ENCODE measurements around the gene WDR93. TPM values are rescaled to one million over a fixed set of nuclear protein-coding genes. Genes with fewer than 3 reads are reported as not detected.

WDR93 gene
- total RNA-seq, 1 experiment from 2014 or later = 0.33 TPM

GRCh38 chr15:89740137-89740536, 49.5 kb downstream of the WDR93 start:
- TF ChIP-seq CTCF (IDR thresholded peaks at IDR 0.05; ENCODE audit: unreplicated experiment) = peak; percentile 89
- POLR2A ChIA-PET = interaction anchor here (0.7 to 1.6 kb wide), 6 partner anchors 96 to 403 kb away, joined by 3 to 7 read pairs (median 6); partner anchors contain the start of gene AP3S2
- no peaks in the 10 kb centered on the region for H3K36me3 Mint-ChIP-seq (ENCODE audit: insufficient read depth, unreplicated experiment)

GRCh38 chr15:89743011-89743410, 52.4 kb downstream of the WDR93 start:
- ChIA-PET POLR2A (no interaction called here), CTCF (interaction anchor here (0.9 to 1.6 kb wide), 6 partner anchors 10 to 215 kb away, joined by 3 to 8 read pairs (median 4); no protein-coding TSS in a partner anchor)
- H3K9me3 Mint-ChIP-seq (ENCODE audit: unreplicated experiment) = no peaks in the 10 kb centered on the region
- no peak for DNase-seq (ENCODE audit: unreplicated experiment)
- H3K4me1 Mint-ChIP-seq (ENCODE audit: insufficient read depth, unreplicated experiment) = no peaks in the 10 kb centered on the region
- no peaks in the 10 kb centered on the region for H3K36me3 Mint-ChIP-seq (ENCODE audit: insufficient read depth, unreplicated experiment)
- BruUV-seq (replicated peaks) = no TSS peak
- H3K27ac Mint-ChIP-seq (ENCODE audit: low read depth, unreplicated experiment) = no peak overlapping the region
- intact Hi-C loops (cut with micrococcal nuclease) = no loop called here
- no peaks in the 10 kb centered on the region for H3K27me3 Mint-ChIP-seq (ENCODE audit: insufficient read depth, unreplicated experiment)
- no peak overlapping the region for H3K4me3 Mint-ChIP-seq (ENCODE audit: unreplicated experiment)
- no peak for TF ChIP-seq CTCF (IDR thresholded peaks at IDR 0.05; ENCODE audit: unreplicated experiment)

More at GRCh38 chr15:89740137-89740536, 49.5 kb downstream of the WDR93 start:
- H3K27me3 Mint-ChIP-seq (ENCODE audit: insufficient read depth, unreplicated experiment) = peaks cover 19% of the 10 kb centered on the region
- CTCF ChIA-PET = interaction anchor here (0.5 to 2.1 kb wide), 31 partner anchors 8 to 1087 kb away, joined by 3 to 30 read pairs (median 3); partner anchors contain the start of genes PEX11A and WDR93
- intact Hi-C loops (cut with micrococcal nuclease) = loop anchor here (1.0 to 2.0 kb wide), 3 partner anchors 20 to 347 kb away; no protein-coding TSS in a partner anchor
- peak; percentile 78 for DNase-seq (ENCODE audit: unreplicated experiment)
- H3K4me3 Mint-ChIP-seq (ENCODE audit: unreplicated experiment) = no peak overlapping the region
- H3K4me1 Mint-ChIP-seq (ENCODE audit: insufficient read depth, unreplicated experiment) = no peaks in the 10 kb centered on the region
- H3K9me3 Mint-ChIP-seq (ENCODE audit: unreplicated experiment) = no peaks in the 10 kb centered on the region
- no TSS peak for BruUV-seq (replicated peaks)
- no peak overlapping the region for H3K27ac Mint-ChIP-seq (ENCODE audit: low read depth, unreplicated experiment)

GRCh38 chr15:89743594-89743993, 53.0 kb downstream of the WDR93 start:
- Mint-ChIP-seq H3K9me3 (ENCODE audit: unreplicated experiment) (no peaks in the 10 kb centered on the region), H3K27me3 (ENCODE audit: insufficient read depth, unreplicated experiment) (no peaks in the 10 kb centered on the region), H3K4me3 (ENCODE audit: unreplicated experiment) (no peak overlapping the region), H3K36me3 (ENCODE audit: insufficient read depth, unreplicated experiment) (no peaks in the 10 kb centered on the region), H3K27ac (ENCODE audit: low read depth, unreplicated experiment) (no peak overlapping the region), H3K4me1 (ENCODE audit: insufficient read depth, unreplicated experiment) (no peaks in the 10 kb centered on the region)
- BruUV-seq (replicated peaks) = no TSS peak
- CTCF ChIA-PET = interaction anchor here (0.9 to 1.6 kb wide), 5 partner anchors 10 to 145 kb away, joined by 4 to 8 read pairs (median 5); no protein-coding TSS in a partner anchor
- intact Hi-C loops (cut with micrococcal nuclease) = no loop called here
- no peak for TF ChIP-seq CTCF (IDR thresholded peaks at IDR 0.05; ENCODE audit: unreplicated experiment)
- POLR2A ChIA-PET = no interaction called here
- DNase-seq (ENCODE audit: unreplicated experiment) = no peak

GRCh38 chr15:89745131-89745530, 54.5 kb downstream of the WDR93 start:
- BruUV-seq (replicated peaks) = no TSS peak
- no peaks in the 10 kb centered on the region for H3K36me3 Mint-ChIP-seq (ENCODE audit: insufficient read depth, unreplicated experiment)
- no peak overlapping the region for H3K4me3 Mint-ChIP-seq (ENCODE audit: unreplicated experiment)
- ChIA-PET CTCF (interaction anchor here (0.7 to 1.0 kb wide), 2 partner anchors 17 to 347 kb away, joined by 3 to 6 read pairs; no protein-coding TSS in a partner anchor), POLR2A (no interaction called here)
- TF ChIP-seq CTCF (IDR thresholded peaks at IDR 0.05; ENCODE audit: unreplicated experiment) = no peak
- DNase-seq (ENCODE audit: unreplicated experiment) = no peak
- intact Hi-C loops (cut with micrococcal nuclease) = no loop called here
- no peaks in the 10 kb centered on the region for H3K27me3 Mint-ChIP-seq (ENCODE audit: insufficient read depth, unreplicated experiment)
- H3K27ac Mint-ChIP-seq (ENCODE audit: low read depth, unreplicated experiment) = no peak overlapping the region
- no peaks in the 10 kb centered on the region for H3K9me3 Mint-ChIP-seq (ENCODE audit: unreplicated experiment)
- H3K4me1 Mint-ChIP-seq (ENCODE audit: insufficient read depth, unreplicated experiment) = no peaks in the 10 kb centered on the region

Data from MCF 10A (cell line).